AG04449 (cell line): Measurements from ENCODE around the gene AFF3.

Source experiments
- CTCF ChIA-PET: fragments of 350-600 bp; formaldehyde crosslinking; extraction: SDS; loops from one replicate; lab custom pipeline; 2021; ENCODE audit warnings: antibody characterized with exemption; lab: Yijun Ruan, JAX
- POLR2A ChIA-PET: fragments of 400-600, 350-600 bp; formaldehyde crosslinking; extraction: SDS; loops from one replicate; lab custom pipeline; 2020; ENCODE audit warnings: antibody characterized with exemption, inconsistent platforms; lab: Yijun Ruan, JAX
- DNase-seq: peaks from one replicate; pipeline ENCODE4 v3.0.0-alpha.2; 2010; ENCODE audit warnings: low read depth, low spot score
- H3K4me3 ChIP-seq: 2 replicates; pipeline ENCODE4 v1.5.1; 2011; ENCODE audit warnings: low read depth, mild to moderate bottlenecking, control low read depth, low read length
- CTCF ChIP-seq: IDR thresholded peaks from one replicate; pipeline ENCODE4 v1.5.1; 2011; ENCODE audit warnings: mild to moderate bottlenecking, moderate library complexity, low read length, control low read depth, inconsistent platforms; ENCODE audit not compliant: insufficient read depth; ENCODE audit errors: missing control alignments

Gene AFF3

GRCh38 chr2:99617811-99618210 lies 524.6 kb downstream of the AFF3 start:
- TF ChIP-seq CTCF = no peak
- DNase-seq = no peak
- CTCF ChIA-PET = no interaction called here
- POLR2A ChIA-PET = no interaction called here
- no peak overlapping the region for H3K4me3 ChIP-seq

GRCh38 chr2:99615247-99615771 lies 527.1 kb downstream of the AFF3 start:
- peak; percentile 16 for TF ChIP-seq CTCF
- ChIA-PET CTCF (interaction anchor here (0.8 to 1.5 kb wide), 4 partner anchors 13 to 56 kb away, joined by 3 to 6 read pairs (median 4); no protein-coding TSS in a partner anchor), POLR2A (no interaction called here)
- DNase-seq = no peak
- H3K4me3 ChIP-seq = no peak overlapping the region

GRCh38 chr2:99613980-99614379 lies 528.4 kb downstream of the AFF3 start:
- no peak overlapping the region for H3K4me3 ChIP-seq
- CTCF ChIA-PET = interaction anchor here (1.5 to 2.3 kb wide), 2 partner anchors 8 to 16 kb away, joined by 3 to 9 read pairs; no protein-coding TSS in a partner anchor
- TF ChIP-seq CTCF = no peak
- POLR2A ChIA-PET = no interaction called here
- no peak for DNase-seq

DNA sequence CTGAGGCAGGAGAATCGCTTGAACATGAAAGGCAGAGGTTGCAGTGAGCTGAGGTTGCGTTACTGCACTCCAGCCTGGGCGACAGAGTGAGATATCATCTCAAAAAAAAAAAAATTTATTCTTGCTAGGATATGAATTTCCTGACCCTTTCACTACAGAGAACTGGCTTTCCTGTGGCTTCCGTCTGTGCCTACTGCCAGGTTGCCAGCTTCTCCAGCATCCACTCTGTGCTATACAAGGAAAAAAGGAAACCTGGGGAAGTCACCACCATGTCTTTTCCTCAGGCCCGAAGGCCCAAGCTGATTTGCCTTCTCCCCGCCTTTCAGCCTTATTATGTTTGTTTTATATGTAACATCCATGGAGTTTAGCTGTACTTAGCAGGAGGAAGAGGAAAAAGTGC lies 530.6 kb downstream of the AFF3 start:
- no peak overlapping the region for H3K4me3 ChIP-seq
- DNase-seq = no peak
- ChIA-PET CTCF (interaction anchor here (2.3 kb wide), 1 partner anchor 10 kb away, joined by 9 read pairs; no protein-coding TSS in a partner anchor), POLR2A (no interaction called here)
- no peak for TF ChIP-seq CTCF

DNA sequence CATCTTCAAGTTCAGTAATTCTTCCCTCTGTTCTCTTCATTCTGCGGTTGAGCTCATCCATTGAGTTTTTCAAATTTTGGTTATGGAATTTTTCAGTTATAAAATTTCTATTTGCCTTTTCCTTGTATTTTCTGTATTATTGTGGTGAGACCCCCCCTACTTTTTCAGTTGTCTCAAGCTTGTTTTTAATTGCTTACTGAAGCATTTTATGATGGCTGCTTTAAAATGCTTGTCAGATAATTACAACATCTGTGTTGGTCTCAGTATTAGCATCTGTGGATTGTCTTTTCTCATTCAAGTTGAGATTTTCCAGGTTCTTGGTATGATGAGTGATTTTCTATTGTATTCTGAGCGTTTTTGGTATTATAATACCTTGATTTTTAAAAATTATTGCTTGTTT lies 531.4 kb downstream of the AFF3 start:
- no peak for DNase-seq
- CTCF ChIA-PET = interaction anchor here (1.0 to 1.1 kb wide), 2 partner anchors 10 to 12 kb away, joined by 3 read pairs; no protein-coding TSS in a partner anchor
- TF ChIP-seq CTCF = no peak
- POLR2A ChIA-PET = no interaction called here
- H3K4me3 ChIP-seq = no peak overlapping the region

DNA sequence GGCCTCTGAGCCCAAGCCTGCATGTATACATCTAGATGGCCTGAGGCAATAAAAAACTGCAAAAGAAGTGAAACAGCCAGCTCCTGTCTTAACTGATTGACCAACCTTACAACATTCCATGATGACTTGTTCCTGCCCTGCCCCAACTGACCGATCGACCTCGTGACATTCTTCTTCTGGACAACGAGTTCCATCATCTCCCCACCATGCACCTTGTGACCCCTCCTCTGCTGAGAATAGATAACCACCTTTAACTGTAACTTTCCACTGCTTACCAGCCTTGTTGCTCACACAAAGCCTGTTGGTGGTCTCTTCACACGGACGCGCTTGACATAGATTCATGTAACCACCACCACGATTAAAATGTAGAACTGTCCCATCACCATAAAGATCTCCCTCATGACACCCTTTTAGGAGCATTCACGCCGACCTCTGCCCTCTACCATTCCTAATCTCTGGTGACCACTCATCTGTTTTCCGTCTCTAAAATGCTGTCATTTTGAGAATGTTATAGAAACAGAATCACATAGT lies 532.5 kb downstream of the AFF3 start:
- no peak for DNase-seq
- H3K4me3 ChIP-seq = no peak overlapping the region
- ChIA-PET CTCF (no interaction called here), POLR2A (no interaction called here)
- TF ChIP-seq CTCF = no peak
